H9 (cell line): ENCODE results near the gene ATRNL1. TPM values are rescaled to one million over a fixed set of nuclear protein-coding genes. Genes with fewer than 3 reads are reported as not detected.

Experiments
- DNase-seq: peaks from one replicate; pipeline ENCODE4 v3.0.0-alpha.2; 2017
- H2AFZ ChIP-seq: one replicate; pipeline ENCODE4 v1.6.1; 2013; ENCODE audit warnings: mild to moderate bottlenecking, low read length, control low read depth, moderate library complexity
- H2AK5ac ChIP-seq: 2 replicates; pipeline ENCODE4 v1.6.1; 2013; ENCODE audit warnings: low read length, control low read depth, mixed read lengths; ENCODE audit not compliant: insufficient read length
- H2BK120ac ChIP-seq: one replicate; pipeline ENCODE4 v1.6.1; 2013; ENCODE audit warnings: low read depth, mild to moderate bottlenecking, low read length, control low read depth, inconsistent platforms; ENCODE audit not compliant: poor library complexity, severe bottlenecking
- H2BK12ac ChIP-seq: 2 replicates; pipeline ENCODE4 v1.6.1; 2013; ENCODE audit warnings: low read length, control low read depth, mixed read lengths, low read depth; ENCODE audit not compliant: insufficient read length
- H2BK15ac ChIP-seq: 2 replicates; pipeline ENCODE4 v1.6.1; 2013; ENCODE audit warnings: low read depth, low read length, control low read depth
- H2BK20ac ChIP-seq: one replicate; pipeline ENCODE4 v1.6.1; 2013; ENCODE audit warnings: low read depth, mild to moderate bottlenecking, low read length, control low read depth, inconsistent platforms; ENCODE audit not compliant: poor library complexity, severe bottlenecking
- H2BK5ac ChIP-seq: 2 replicates; pipeline ENCODE4 v1.6.1; 2013; ENCODE audit warnings: low read length, control low read depth, mixed read lengths; ENCODE audit not compliant: insufficient read length
- H3K14ac ChIP-seq: 2 replicates; pipeline ENCODE4 v1.6.1; 2013; ENCODE audit warnings: low read length, control low read depth; ENCODE audit not compliant: insufficient read depth
- H3K18ac ChIP-seq: 2 replicates; pipeline ENCODE4 v1.6.1; 2013; ENCODE audit warnings: low read depth, mild to moderate bottlenecking, mixed read lengths, low read length, control low read depth; ENCODE audit not compliant: insufficient read length
- H3K23ac ChIP-seq: 2 replicates; pipeline ENCODE4 v1.6.1; 2013; ENCODE audit warnings: low read length, control low read depth, mixed read lengths, low read depth; ENCODE audit not compliant: insufficient read length
- H3K23me2 ChIP-seq: 2 replicates; pipeline ENCODE4 v1.6.1; 2013; ENCODE audit warnings: low read depth, mild to moderate bottlenecking, mixed read lengths, low read length, control low read depth; ENCODE audit not compliant: insufficient read length, poor library complexity, severe bottlenecking
- H3K27ac ChIP-seq: 2 replicates; pipeline ENCODE4 v1.5.1; 2013; ENCODE audit warnings: low read length, control low read depth, mixed read lengths, low read depth; ENCODE audit not compliant: insufficient read length
- H3K27me3 ChIP-seq: 2 replicates; pipeline ENCODE4 v1.6.1; 2013; ENCODE audit warnings: low read length, control low read depth, inconsistent platforms; ENCODE audit not compliant: insufficient read depth
- H3K4ac ChIP-seq: 2 replicates; pipeline ENCODE4 v1.6.1; 2013; ENCODE audit warnings: low read depth, mild to moderate bottlenecking, control low read depth, inconsistent platforms, low read length, moderate library complexity
- H3K4me1 ChIP-seq: 2 replicates; pipeline ENCODE4 v1.6.1; 2013; ENCODE audit warnings: low read length, control low read depth, inconsistent platforms; ENCODE audit not compliant: insufficient read depth
- H3K4me2 ChIP-seq: 2 replicates; pipeline ENCODE4 v1.6.1; 2013; ENCODE audit warnings: low read length, control low read depth, mixed read lengths; ENCODE audit not compliant: insufficient read length, insufficient read depth
- H3K56ac ChIP-seq: 2 replicates; pipeline ENCODE4 v1.6.1; 2013; ENCODE audit warnings: low read depth, mild to moderate bottlenecking, mixed read lengths, low read length, control low read depth; ENCODE audit not compliant: insufficient read length
- H3K79me1 ChIP-seq: 2 replicates; pipeline ENCODE4 v1.6.1; 2013; ENCODE audit warnings: low read depth, mild to moderate bottlenecking, moderate library complexity, low read length, control low read depth, inconsistent platforms; ENCODE audit not compliant: insufficient read depth, poor library complexity, severe bottlenecking
- H3K79me2 ChIP-seq: 2 replicates; pipeline ENCODE4 v1.6.1; 2013; ENCODE audit warnings: low read length, control low read depth, inconsistent platforms; ENCODE audit not compliant: insufficient read depth
- H3K9ac ChIP-seq: 2 replicates; pipeline ENCODE4 v1.6.1; 2013; ENCODE audit warnings: low read length, control low read depth, mixed read lengths; ENCODE audit not compliant: insufficient read length; ENCODE audit errors: extremely low read depth
- H3K9me3 ChIP-seq: one replicate; pipeline ENCODE4 v1.6.1; 2013; ENCODE audit warnings: low read depth, low read length, inconsistent platforms; ENCODE audit not compliant: control insufficient read depth
- H3T11ph ChIP-seq: one replicate; pipeline ENCODE4 v1.6.1; 2013; ENCODE audit warnings: mild to moderate bottlenecking, low read length, control low read depth, inconsistent platforms
- H4K20me1 ChIP-seq: one replicate; pipeline ENCODE4 v1.6.1; 2013; ENCODE audit not compliant: control insufficient read depth, insufficient read length, insufficient read depth
- H4K5ac ChIP-seq: 2 replicates; pipeline ENCODE4 v1.6.1; 2013; ENCODE audit warnings: low read depth, mild to moderate bottlenecking, mixed read lengths, low read length, control low read depth; ENCODE audit not compliant: insufficient read length
- H4K8ac ChIP-seq: replicated peaks from 2 replicates; pipeline ENCODE4 v1.6.1; 2013; ENCODE audit warnings: low read length, control low read depth, mixed read lengths, low read depth; ENCODE audit not compliant: insufficient read length
- H4K91ac ChIP-seq: 2 replicates; pipeline ENCODE4 v1.6.1; 2013; ENCODE audit warnings: low read depth, mild to moderate bottlenecking, moderate library complexity, mixed read lengths, low read length, control low read depth; ENCODE audit not compliant: insufficient read length
- H3K27ac Mint-ChIP-seq, 3 experiments: 2 replicates in 2 of 3; 3 replicates in 1 of 3; pipeline ENCODE4 v1.8.0; 2020 to 2021; ENCODE audit warnings: mixed read lengths in 3 of 3, mild to moderate bottlenecking in 1 of 3, moderate library complexity in 1 of 3
- H3K27me3 Mint-ChIP-seq: 2 replicates; pipeline ENCODE4 v1.8.0; 2021; ENCODE audit warnings: low read depth, mild to moderate bottlenecking, moderate library complexity, mixed read lengths
- H3K36me3 Mint-ChIP-seq, 3 experiments: 2 replicates in 2 of 3; 3 replicates in 1 of 3; pipeline ENCODE4 v1.8.0; 2020 to 2021; ENCODE audit warnings: low read depth in 3 of 3, mixed read lengths in 3 of 3; ENCODE audit not compliant: insufficient read depth in 1 of 3
- H3K4me1 Mint-ChIP-seq, 2 experiments: 2 replicates each; pipeline ENCODE4 v1.8.0; 2020; ENCODE audit warnings: mixed read lengths in 2 of 2
- H3K4me3 Mint-ChIP-seq, 2 experiments: 2 replicates in 1 of 2; 3 replicates in 1 of 2; pipeline ENCODE4 v1.8.0; 2020 to 2021; ENCODE audit warnings: mild to moderate bottlenecking in 2 of 2, mixed read lengths in 2 of 2, moderate library complexity in 1 of 2
- H3K9me3 Mint-ChIP-seq, 2 experiments: 2 replicates in 1 of 2; 3 replicates in 1 of 2; pipeline ENCODE4 v1.8.0; 2020; ENCODE audit warnings: mild to moderate bottlenecking in 2 of 2, mixed read lengths in 2 of 2, moderate library complexity in 1 of 2
- CTCF ChIP-seq: fragments of 200-600 bp; sonication (generic); conservative IDR thresholded peaks from 3 replicates; pipeline ENCODE4 v1.8.0; 2021; ENCODE audit warnings: antibody characterized with exemption, mild to moderate bottlenecking
- WGBS: extraction: QIAGEN DNeasy Blood & Tissue Kit; methylation state at CpG from one replicate; pipeline ENCODE4 v1.1.7; 2013; ENCODE audit warnings: missing lambda C conversion rate, low lambda C conversion rate, mixed read lengths; ENCODE audit not compliant: insufficient read length; ENCODE audit errors: extremely low coverage; 5-methylcytosine and 5-hydroxymethylcytosine counted together
- total RNA-seq: library from RNA; stranded (reverse); gene quantifications from 2 replicates; pipeline ENCODE4 v1.2.1, GENCODE V29; 2021

Gene ATRNL1
- total RNA-seq, 1 experiment from 2014 or later, result 9.2 TPM

- Histone ChIP-seq H2BK12ac (no peak overlapping the region), H3K23ac (no peak overlapping the region), H3K27me3 (no peaks in the 10 kb centered on the region), H4K20me1 (no peaks in the 10 kb centered on the region), H3K79me2 (no peaks in the 10 kb centered on the region), H3K79me1 (no peaks in the 10 kb centered on the region), H2BK120ac (no peak overlapping the region), H4K8ac (no peak overlapping the region), H2BK5ac (no peak overlapping the region), H3K4ac (no peak overlapping the region), H4K5ac (no peak overlapping the region), H2BK20ac (no peak overlapping the region), H3K4me1 (no peaks in the 10 kb centered on the region), H3T11ph (no peak overlapping the region), H2AFZ (no peak overlapping the region), H2AK5ac (no peak overlapping the region), H3K27ac (no peak overlapping the region), H3K14ac (no peak overlapping the region), H3K9ac (no peak overlapping the region), H4K91ac (no peak overlapping the region), H3K56ac (no peak overlapping the region), H3K4me2 (no peak overlapping the region), H2BK15ac (no peak overlapping the region), H3K18ac (no peak overlapping the region), H3K23me2 (no peaks in the 10 kb centered on the region), H3K9me3 (no peaks in the 10 kb centered on the region)
- H3K27me3 Mint-ChIP-seq, result no peaks in the 10 kb centered on the region
- H3K9me3 Mint-ChIP-seq, result no peaks in the 10 kb centered on the region
- no peaks in the 10 kb centered on the region for H3K36me3 Mint-ChIP-seq
- no CpG with 5 or more reads among the region's 5 CpGs for WGBS
- peaks cover 2% of the 10 kb centered on the region in 2 experiments; a peak in 1 of 4 replicates for H3K4me1 Mint-ChIP-seq
- DNase-seq, result no peak
- H3K27ac Mint-ChIP-seq, result no peak overlapping the region
- no peak for TF ChIP-seq CTCF
- H3K4me3 Mint-ChIP-seq, result no peak overlapping the region
Measured at GRCh38 chr10:115727129-115727528, 634.0 kb downstream of the ATRNL1 start.
